ENCODE measurements around the gene KLHL41. TPM values are rescaled to one million over a fixed set of nuclear protein-coding genes. Genes with fewer than 3 reads are reported as not detected.

KLHL41 gene
- total and polyA plus RNA-seq, 2 of the 13 experiments (the other 11 are each of a cell fraction or from before 2014, with no cell fraction given): 0.07 to 0.31 TPM

DNA sequence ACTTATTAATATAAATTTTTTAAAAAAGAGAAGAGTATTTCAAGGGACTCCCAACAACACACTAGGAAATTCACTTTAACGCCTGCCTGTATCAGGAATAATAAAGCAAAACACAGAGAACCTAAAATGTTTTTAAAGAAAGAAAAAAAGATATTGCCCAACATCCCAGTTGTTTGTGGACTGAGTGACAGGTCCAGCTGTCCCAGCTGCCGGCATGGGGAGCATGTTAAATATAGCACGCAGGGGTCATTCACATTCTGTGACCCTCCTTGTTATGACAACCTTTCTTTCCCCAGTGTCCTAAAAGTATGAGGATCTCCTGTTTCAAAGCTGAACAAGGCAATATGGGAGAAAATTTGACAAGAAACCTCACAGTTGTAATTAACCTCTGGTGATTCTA lies 4.4 kb downstream of the KLHL41 start (continued):
- TF ChIP-seq, protein P1, sequence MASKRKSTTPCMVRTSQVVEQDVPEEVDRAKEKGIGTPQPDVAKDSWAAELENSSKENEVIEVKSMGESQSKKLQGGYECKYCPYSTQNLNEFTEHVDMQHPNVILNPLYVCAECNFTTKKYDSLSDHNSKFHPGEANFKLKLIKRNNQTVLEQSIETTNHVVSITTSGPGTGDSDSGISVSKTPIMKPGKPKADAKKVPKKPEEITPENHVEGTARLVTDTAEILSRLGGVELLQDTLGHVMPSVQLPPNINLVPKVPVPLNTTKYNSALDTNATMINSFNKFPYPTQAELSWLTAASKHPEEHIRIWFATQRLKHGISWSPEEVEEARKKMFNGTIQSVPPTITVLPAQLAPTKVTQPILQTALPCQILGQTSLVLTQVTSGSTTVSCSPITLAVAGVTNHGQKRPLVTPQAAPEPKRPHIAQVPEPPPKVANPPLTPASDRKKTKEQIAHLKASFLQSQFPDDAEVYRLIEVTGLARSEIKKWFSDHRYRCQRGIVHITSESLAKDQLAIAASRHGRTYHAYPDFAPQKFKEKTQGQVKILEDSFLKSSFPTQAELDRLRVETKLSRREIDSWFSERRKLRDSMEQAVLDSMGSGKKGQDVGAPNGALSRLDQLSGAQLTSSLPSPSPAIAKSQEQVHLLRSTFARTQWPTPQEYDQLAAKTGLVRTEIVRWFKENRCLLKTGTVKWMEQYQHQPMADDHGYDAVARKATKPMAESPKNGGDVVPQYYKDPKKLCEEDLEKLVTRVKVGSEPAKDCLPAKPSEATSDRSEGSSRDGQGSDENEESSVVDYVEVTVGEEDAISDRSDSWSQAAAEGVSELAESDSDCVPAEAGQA (IDR thresholded peaks at IDR 0.05; ENCODE audit: low read depth): no peak
- TF ChIP-seq, protein P1 (CRISPR knock-in tag; IDR thresholded peaks at IDR 0.05; ENCODE audit: borderline replicate concordance): no peak
- TF ChIP-seq ZNF160 (CRISPR knock-in tag; IDR thresholded peaks at IDR 0.05) (no peak), ZFP36L1 (CRISPR knock-in tag; IDR thresholded peaks at IDR 0.05) (no peak), FOXA3 (CRISPR knock-in tag; IDR thresholded peaks at IDR 0.05) (0 out of 2 replicates have a peak, but pooled peaks have one; percentile 16), RFX5 (IDR thresholded peaks at IDR 0.05; ENCODE audit: low read depth, low read length) (no peak), MIXL1 (CRISPR knock-in tag; IDR thresholded peaks at IDR 0.05) (no peak), PHF20 (CRISPR knock-in tag; IDR thresholded peaks at IDR 0.05) (no peak), NR2F2 (IDR thresholded peaks at IDR 0.05; ENCODE audit: borderline replicate concordance, low read depth) (0 out of 2 replicates have a peak, but pooled peaks have one; percentile 22), NFE2L1 (CRISPR knock-in tag; IDR thresholded peaks at IDR 0.05; ENCODE audit: borderline replicate concordance) (no peak), ZFP90 (CRISPR knock-in tag; IDR thresholded peaks at IDR 0.05; ENCODE audit: borderline replicate concordance) (no peak), ARNTL (CRISPR knock-in tag; IDR thresholded peaks at IDR 0.05) (no peak), NR2F6 (IDR thresholded peaks at IDR 0.05) (no peak; the same call in 1 of the 2 replicates), NR2F6 (CRISPR knock-in tag; IDR thresholded peaks at IDR 0.05) (peak; percentile 55), BCL6 (CRISPR knock-in tag; IDR thresholded peaks at IDR 0.05) (peak; percentile 41; the same call in 1 of the 2 replicates), GATA4 (IDR thresholded peaks at IDR 0.05; ENCODE audit: borderline replicate concordance, low read depth) (no peak), FOXA1 (IDR thresholded peaks at IDR 0.05) (no peak), FOXA1 (CRISPR knock-in tag; IDR thresholded peaks at IDR 0.05) (0 out of 2 replicates have a peak, but pooled peaks have one; percentile 11), GTF3A (CRISPR knock-in tag; conservative IDR thresholded peaks at IDR 0.05) (no peak), EED (CRISPR knock-in tag; IDR thresholded peaks at IDR 0.05) (no peak)
- TF ChIP-seq, protein P2, sequence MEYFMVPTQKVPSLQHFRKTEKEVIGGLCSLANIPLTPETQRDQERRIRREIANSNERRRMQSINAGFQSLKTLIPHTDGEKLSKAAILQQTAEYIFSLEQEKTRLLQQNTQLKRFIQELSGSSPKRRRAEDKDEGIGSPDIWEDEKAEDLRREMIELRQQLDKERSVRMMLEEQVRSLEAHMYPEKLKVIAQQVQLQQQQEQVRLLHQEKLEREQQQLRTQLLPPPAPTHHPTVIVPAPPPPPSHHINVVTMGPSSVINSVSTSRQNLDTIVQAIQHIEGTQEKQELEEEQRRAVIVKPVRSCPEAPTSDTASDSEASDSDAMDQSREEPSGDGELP (IDR thresholded peaks at IDR 0.05; ENCODE audit: borderline replicate concordance, low read depth): peak; percentile 82
- TF ChIP-seq, protein P3, sequence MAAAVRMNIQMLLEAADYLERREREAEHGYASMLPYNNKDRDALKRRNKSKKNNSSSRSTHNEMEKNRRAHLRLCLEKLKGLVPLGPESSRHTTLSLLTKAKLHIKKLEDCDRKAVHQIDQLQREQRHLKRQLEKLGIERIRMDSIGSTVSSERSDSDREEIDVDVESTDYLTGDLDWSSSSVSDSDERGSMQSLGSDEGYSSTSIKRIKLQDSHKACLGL (CRISPR knock-in tag; IDR thresholded peaks at IDR 0.05): no peak
- TF ChIP-seq, protein P4, sequence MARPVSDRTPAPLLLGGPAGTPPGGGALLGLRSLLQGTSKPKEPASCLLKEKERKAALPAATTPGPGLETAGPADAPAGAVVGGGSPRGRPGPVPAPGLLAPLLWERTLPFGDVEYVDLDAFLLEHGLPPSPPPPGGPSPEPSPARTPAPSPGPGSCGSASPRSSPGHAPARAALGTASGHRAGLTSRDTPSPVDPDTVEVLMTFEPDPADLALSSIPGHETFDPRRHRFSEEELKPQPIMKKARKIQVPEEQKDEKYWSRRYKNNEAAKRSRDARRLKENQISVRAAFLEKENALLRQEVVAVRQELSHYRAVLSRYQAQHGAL (CRISPR knock-in tag; IDR thresholded peaks at IDR 0.05; ENCODE audit: not compliant biosample characterization): no peak
- TF ChIP-seq, protein P5, sequence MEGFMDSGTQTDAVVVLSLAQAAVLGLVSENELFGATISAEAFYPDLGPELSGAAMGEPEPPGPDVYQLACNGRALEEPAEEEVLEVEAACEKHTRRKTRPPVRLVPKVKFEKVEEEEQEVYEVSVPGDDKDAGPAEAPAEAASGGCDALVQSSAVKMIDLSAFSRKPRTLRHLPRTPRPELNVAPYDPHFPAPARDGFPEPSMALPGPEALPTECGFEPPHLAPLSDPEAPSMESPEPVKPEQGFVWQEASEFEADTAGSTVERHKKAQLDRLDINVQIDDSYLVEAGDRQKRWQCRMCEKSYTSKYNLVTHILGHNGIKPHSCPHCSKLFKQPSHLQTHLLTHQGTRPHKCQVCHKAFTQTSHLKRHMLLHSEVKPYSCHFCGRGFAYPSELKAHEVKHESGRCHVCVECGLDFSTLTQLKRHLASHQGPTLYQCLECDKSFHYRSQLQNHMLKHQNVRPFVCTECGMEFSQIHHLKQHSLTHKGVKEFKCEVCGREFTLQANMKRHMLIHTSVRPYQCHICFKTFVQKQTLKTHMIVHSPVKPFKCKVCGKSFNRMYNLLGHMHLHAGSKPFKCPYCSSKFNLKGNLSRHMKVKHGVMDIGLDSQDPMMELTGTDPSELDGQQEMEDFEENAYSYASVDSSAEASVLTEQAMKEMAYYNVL (CRISPR knock-in tag; IDR thresholded peaks at IDR 0.05; ENCODE audit: borderline replicate concordance): no peak

All from HepG2 (cell line).